Left kidney (tissue), 2 donors: ENCODE data around the gene SNTG2. TPM values are rescaled to one million over a fixed set of nuclear protein-coding genes. Genes with fewer than 3 reads are reported as not detected.
"Not testable (repeated sequence)": the region's sequence is repeated elsewhere in the genome, so short reads cannot be mapped to it uniquely, and the experiment has no call there.

Source experiments
- DNase-seq: peaks from one replicate; pipeline ENCODE4 v3.0.0-alpha.2; 2013
- polyA plus RNA-seq: library from polyadenylated mRNA; unstranded; fragments of 120-200 nt; gene quantifications from one replicate; pipeline ENCODE4 v1.2.1, GENCODE V29; 2013; ENCODE audit not compliant: insufficient read length

The SNTG2 gene
- polyA plus RNA-seq, 1 donor, result 3.2 TPM

DNA sequence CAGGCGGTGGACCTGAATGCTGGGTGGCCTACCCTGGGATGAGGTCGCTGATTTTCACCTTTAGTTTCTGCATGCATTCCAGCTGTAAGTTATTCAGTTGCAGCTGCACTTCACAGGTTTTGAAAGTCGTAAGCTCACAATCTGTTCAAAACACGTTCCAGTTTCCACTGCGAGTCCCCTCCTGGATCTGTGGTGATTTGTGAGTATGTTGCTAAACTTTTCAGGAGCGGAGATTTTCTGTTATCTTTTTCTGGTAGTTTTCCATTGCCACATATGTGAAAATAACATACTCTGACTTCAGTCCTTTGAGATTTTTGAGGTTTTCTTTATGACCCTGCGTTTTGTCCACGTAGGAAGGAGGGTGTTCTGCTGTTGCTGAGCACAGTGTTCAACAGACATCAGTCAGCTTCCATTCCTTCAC is 102.1 kb downstream of the SNTG2 start:
- DNase-seq, result peak; percentile 44

GRCh38 chr2:1053786-1054185 is 103.1 kb downstream of the SNTG2 start:
- DNase-seq, result no peak

DNA sequence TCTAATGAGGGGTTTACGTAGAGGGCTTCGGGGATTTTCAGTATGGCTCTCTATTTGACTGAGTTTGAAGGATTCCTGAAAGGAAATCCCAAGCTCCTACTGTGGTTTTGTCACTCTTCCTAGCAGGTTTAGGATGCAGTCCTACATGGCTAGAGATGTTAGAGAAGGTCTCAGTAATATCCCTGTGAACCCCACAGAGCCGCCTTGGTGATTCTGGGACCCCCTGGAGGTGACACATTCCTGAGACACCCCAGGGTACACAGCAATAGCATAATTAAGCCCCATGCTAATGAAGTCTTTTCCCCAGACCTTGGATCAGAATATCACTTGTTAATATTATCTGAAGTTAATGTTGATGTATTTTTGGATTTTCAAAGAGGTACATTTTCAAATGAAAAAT is 103.8 kb downstream of the SNTG2 start:
- DNase-seq, result no peak

DNA sequence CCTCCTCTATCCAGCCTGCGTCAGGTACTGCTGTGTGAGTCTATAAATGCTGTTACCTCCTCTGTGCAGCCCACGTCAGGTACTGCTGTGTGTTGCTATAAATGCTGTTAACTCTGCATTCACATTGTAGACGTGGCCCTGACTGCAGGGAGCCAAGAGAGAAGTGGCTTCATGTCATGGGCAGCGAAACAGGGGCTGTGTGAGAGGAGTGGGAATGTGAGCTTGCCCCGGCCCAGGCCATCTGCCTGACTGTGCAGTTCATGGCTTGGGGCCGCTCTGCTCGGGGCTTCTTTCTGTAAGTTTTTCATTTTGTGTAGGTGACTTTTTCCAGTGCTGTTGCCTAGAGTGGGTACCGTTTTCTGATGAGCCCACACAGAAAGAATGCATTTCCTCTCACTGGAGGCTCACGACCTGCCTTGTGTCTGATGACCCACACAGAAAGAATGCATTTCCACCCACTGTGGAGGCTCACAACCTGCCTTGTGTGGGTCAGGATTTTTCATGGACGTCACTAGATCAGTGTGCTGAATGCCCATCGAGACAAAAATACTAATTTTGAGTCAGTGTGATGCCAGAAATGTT is 104.5 kb downstream of the SNTG2 start:
- DNase-seq, result no peak

DNA sequence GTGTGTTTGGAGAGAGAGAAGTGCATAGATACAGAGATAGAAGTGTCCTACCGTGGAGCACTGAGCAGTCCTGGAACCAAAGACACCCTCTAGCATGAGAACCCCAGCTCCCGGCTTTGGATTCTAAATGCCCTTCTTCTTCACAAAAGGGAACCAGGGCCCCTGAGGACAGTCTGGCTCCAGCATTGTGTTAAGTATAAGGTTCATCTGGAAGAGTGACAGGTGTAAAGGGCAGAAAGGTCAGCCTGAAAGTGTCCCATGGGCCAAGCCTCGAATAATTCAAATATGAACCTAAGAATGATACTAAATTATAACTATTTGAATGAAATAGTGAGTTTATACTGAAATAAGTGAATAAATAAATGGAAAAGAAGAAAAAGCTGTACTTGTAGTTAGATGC is 109.7 kb downstream of the SNTG2 start:
- no peak for DNase-seq

DNA sequence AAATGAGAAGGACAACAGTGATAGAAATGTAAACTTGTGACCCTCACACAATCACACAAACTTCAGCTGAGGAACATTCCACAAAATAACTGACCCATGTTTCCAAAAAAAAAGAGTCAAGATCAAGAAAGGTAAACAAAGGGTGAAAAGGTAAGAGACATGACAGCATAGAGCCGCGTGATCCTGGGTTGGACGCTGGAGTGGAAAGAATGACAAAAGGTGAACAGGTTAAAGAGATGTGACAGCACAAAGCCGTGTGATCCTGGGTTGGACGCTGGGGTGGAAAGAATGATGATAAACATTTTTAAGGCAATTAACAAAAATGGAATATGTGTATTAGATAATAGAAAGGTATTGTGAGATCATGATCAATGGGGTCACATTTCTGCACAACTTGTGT is 110.3 kb downstream of the SNTG2 start:
- DNase-seq, result no peak

GRCh38 chr2:1068241-1068640 is 117.6 kb downstream of the SNTG2 start:
- no peak for DNase-seq

DNA sequence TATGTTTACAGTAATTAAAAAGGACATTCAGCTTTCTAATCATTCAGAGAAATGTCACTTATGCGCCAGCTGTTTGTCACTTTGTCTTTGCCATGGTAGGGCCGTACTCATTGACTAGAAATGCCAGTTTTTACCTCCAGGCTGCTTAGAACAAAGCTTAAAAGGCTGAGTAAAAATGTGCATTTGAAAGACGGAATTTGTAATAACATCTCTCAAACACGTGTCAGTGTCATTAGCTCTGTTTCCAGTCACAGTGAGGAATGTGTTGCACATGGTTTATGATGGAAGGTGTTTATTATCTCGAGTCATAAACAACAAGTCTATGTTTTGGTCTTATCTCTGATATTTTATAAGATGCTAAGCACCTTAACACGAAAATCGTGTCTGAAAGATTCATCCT is 118.2 kb downstream of the SNTG2 start:
- DNase-seq, result no peak

GRCh38 chr2:1069847-1070246 is 119.2 kb downstream of the SNTG2 start:
- no peak for DNase-seq

GRCh38 chr2:1070601-1071000 is 120.0 kb downstream of the SNTG2 start:
- no peak for DNase-seq

DNA sequence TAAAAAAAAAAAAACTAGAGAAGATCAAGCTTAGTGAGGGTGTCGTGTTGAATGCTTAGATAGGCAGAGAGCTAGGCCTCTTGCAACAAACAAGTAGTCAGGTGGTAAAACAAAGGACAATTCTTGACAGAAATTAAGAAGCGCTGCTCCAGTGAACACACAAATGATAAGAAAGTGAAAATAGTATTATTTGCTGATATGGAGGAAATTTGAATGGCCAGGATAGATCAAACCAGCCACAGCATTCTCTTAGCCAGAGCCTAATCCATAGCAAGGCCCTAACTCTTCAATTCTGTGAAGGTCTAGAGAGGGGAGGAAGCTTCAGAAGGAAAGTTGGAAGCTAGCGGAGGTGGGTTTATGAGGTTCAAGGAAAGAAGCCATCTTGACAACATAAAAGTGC is 121.0 kb downstream of the SNTG2 start:
- DNase-seq, result no peak

- DNase-seq, result no peak
Measured at GRCh38 chr2:1072250-1072649, 121.6 kb downstream of the SNTG2 start.

DNA sequence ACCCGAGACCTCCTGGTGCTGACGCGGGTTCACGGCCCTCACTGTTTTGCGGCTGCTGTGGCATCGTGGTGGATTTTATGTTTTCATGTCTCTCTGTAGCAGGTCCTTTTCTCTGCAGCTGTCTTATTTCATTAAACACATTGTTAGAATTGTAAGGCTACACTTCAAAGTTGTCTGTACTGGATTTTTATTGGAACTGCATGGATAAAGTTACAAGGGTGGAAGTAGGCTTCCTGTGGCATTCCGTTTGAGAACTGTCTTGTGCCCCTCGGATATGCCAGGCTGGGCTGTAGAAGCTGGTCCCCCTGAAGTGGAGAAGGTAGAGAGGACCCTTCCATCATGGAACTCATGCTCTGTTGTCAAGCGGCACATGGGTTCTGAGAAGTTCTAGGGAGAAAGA is 127.3 kb downstream of the SNTG2 start:
- DNase-seq, result no peak

- no peak for DNase-seq
Measured at GRCh38 chr2:1078326-1078725, 127.7 kb downstream of the SNTG2 start.

- DNase-seq, result no peak
Measured at GRCh38 chr2:1079873-1080799, 129.5 kb downstream of the SNTG2 start.

- no peak for DNase-seq
Measured at GRCh38 chr2:1081451-1082225, 131.0 kb downstream of the SNTG2 start.

- no peak for DNase-seq
Measured at GRCh38 chr2:1082456-1083205, 132.0 kb downstream of the SNTG2 start.

DNA sequence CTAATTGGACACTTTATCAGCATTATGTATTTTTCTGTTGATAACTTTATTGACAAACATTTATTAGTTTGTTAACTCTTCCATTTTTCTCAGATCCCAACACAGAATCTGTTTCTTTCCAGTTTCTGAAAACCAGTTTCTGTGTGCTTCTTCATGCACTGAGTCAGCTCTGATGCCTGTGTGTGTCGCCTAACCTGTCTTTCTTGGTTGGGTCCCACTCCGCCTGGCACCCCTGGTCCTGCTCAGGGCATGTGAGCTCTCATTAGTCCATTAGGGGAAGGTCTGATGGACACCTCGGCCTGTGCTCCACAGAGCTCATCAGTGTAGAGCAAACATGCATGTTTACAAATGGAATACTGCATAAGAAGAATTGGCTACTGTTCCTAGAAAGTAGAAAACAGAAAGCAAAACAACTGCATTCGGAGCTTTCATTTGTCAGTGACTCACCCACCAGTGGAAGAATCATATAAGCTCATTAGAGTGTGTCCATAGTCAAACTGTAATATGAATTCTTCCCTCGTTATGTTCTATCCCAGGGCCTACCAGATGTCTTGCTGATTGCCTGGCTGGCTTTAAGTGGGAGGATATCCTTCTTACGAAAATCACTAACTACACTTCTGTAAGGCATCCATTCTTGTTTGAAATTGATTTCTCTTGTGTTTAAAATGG is 137.7 kb downstream of the SNTG2 start:
- no peak for DNase-seq

GRCh38 chr2:1088940-1089339 is 138.3 kb downstream of the SNTG2 start:
- DNase-seq, result no peak

DNA sequence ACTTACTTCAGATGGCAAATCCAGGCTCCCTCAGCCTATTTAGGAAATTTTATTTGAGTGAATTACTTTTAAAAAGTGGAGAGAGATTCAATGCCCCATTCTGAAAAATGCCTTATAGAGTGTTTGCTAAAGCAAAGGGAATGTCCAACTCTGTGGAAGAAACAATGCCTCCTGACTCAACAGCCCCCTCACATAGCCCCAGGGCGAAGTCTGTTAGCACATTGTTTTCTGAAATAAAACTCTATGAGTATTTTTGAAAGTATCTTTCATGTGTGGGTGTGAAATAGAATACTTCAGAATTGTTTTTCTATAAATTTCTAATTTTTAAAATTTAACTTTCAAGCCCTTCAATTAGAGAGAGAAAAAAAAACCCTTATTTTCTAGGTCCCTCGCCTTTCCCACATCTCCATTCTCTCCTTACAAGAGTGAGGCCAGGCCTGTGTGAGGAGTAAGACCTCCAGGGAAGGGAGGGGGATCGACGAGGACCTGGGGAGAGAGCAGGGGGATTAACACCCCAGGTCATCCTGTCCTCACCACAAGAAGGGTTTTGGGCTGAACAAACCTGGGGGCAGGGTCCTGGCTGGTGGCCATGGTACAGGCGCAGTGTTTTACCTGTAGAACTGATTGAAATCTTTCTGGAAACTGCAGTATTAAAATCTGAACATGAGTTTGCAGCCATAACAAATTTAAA is 141.4 kb downstream of the SNTG2 start:
- DNase-seq, result no peak

DNA sequence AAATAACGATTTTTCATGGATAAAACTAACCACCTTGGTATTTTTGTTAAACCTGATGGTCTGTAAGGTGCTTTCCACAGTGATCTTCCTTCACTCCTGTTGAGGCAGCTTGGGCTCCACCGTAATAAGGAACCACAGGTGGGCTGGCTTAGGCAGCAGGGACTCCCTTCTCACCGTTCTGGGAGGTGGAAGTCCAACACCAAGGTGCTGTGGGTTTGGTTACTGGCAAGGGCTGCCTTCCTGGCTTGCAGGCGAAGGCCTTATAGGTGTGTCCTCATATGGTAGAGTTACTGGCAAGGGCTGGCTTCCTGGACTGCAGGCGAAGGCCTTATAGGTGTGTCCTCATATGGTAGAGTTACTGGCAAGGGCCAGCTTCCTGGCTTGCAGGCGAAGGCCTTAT is 143.0 kb downstream of the SNTG2 start:
- not testable (repeated sequence) for DNase-seq
